Effector memory CD4-positive, alpha-beta T cell (primary cell): ENCODE results near the gene TMOD1.

Experiments used
- DNase-seq, 3 donors: peaks; one replicate each; pipeline ENCODE4 v3.0.0-alpha.2; 2020
- H3K27ac ChIP-seq: 2 replicates; pipeline ENCODE4 v1.7.0; 2013; ENCODE audit warnings: mild to moderate bottlenecking, low read length, moderate library complexity; ENCODE audit not compliant: insufficient read depth, poor library complexity, severe bottlenecking
- H3K27me3 ChIP-seq: replicated peaks from 2 replicates; pipeline ENCODE4 v1.7.0; 2013; ENCODE audit warnings: mild to moderate bottlenecking, low read length; ENCODE audit not compliant: insufficient read depth, control insufficient read depth, poor library complexity, severe bottlenecking
- H3K36me3 ChIP-seq: 2 replicates; pipeline ENCODE4 v1.7.0; 2013; ENCODE audit warnings: mild to moderate bottlenecking, low read length, moderate library complexity; ENCODE audit not compliant: control insufficient read depth, insufficient read depth
- H3K4me1 ChIP-seq: 2 replicates; pipeline ENCODE4 v1.7.0; 2013; ENCODE audit warnings: low read length, mild to moderate bottlenecking; ENCODE audit not compliant: control insufficient read depth, insufficient read depth, poor library complexity, severe bottlenecking
- H3K4me3 ChIP-seq: 2 replicates; pipeline ENCODE4 v1.7.0; 2013; ENCODE audit warnings: low read length, low read depth, mild to moderate bottlenecking; ENCODE audit not compliant: insufficient read depth, poor library complexity, severe bottlenecking
- H3K9me3 ChIP-seq: 2 replicates; pipeline ENCODE4 v1.7.0; 2013; ENCODE audit warnings: mild to moderate bottlenecking, low read length, moderate library complexity; ENCODE audit not compliant: control insufficient read depth

Gene TMOD1

DNA sequence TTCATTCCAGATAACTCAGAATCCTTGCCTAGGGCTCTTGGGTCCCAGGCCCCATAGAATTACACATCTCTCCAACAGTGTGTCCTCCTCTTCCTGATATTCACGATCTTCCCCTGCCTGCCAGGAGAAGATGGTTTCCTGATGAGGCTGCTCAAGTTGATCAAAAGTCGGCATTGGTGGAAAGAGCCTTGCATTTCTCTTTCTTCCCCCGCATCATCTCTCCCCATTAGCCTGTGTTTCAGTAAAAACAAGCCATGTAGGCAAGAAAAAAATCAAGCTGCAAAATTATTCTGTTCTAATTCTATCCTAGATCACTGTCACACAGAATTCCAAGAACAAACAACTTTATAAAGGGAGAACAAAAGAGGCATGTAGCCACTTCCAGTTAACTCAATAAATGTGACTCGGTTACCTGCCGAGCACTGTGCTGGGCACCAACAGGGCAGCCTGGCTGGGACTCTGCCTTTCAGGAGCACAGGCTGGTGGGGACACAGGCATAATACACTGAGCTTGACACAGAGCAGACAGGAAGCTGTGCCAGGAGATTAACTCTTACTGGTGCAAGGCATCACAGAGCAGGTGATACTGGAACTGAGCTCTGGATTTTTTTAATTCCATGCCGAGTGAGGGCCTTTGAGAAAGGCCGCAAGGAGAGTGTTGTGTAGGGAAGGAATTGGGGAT is 25.6 kb downstream of the TMOD1 start:
- H3K36me3 ChIP-seq, result no peaks in the 10 kb centered on the region

DNA sequence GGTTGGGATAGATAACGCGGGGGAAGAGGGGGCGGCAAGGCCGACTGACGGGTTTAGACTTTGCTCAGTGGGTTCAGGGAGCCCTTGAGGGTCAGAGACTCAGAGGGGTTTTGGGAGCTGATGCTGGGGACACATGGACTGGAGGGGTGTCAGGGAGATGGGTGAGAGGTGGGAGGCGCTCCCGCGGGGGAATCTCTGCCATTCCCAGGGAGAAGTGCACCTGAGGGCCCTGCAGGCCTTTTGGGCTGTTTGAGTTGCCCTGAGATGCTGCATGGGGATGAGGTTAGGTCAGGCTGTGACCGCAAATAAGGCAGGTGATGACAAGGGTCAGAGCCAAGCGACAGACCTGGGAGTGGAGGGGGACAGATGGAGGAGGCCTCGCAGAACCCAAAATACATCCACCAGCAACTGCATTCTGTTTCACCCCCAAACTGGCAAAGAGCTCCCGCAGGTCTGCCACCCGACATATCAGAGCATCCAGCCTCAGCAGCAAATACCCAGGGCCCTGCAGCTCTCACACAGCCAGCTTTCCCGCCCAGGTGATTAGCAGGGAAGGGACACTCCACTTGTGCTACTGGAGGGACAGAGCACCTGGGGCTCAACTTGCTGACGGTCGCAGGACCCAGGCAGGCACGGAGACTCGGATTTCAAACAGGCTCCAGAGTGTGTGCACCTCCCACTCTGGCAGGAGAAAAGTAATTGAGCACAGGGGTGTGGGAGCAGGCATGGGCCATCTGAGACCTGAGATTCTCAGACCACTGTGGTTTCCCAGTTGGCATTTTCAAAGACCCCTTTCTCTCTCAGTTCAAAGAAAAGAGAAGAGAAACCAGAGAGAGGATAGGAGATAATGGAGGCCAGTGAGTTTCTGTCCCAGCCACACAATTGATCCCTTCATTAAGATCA is 26.4 kb downstream of the TMOD1 start:
- Histone ChIP-seq H3K27ac (no peak overlapping the region), H3K27me3 (no peaks in the 10 kb centered on the region), H3K4me3 (no peak overlapping the region), H3K36me3 (no peaks in the 10 kb centered on the region), H3K4me1 (no peaks in the 10 kb centered on the region), H3K9me3 (no peaks in the 10 kb centered on the region)
- no peak for DNase-seq

More for the DNA sequence above, 25.6 kb downstream of the TMOD1 start:
- H3K9me3 ChIP-seq, result no peaks in the 10 kb centered on the region
- no peaks in the 10 kb centered on the region for H3K27me3 ChIP-seq
- no peaks in the 10 kb centered on the region for H3K4me1 ChIP-seq
- H3K27ac ChIP-seq, result no peak overlapping the region
- no peak overlapping the region for H3K4me3 ChIP-seq
- DNase-seq, result no peak

DNA sequence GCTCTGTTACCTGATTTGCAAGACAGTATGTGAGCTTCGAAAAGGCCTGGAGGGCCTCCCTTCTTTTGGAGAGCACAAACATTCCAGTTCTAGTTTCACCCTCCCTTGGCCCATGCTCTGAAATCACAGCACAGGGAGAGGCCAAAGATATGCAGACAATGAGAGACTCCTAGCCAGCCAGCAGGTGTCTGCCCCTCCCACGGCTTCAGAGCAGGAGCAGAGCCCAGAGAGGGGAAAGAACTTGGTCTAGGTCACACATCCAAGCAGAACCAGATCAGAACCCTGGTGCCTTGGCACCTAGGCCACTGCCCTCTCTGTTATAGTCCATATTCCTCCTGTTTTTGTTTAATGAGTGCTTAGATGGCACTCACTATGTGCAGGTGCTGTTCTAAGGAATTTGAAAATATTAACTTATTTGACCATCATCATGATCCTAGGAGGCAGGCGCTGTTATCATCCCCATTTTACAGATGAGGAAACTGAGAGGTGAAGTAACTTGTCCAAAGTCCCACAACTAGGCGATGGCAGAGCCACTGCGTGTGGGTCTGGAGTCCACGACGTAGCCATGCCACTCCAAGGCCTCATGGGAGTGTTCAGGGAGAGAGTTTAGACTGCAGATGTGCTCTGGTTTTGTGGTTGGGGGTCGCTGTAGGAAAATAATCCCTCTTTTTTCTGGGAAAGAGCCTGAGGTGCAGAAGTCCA is 27.2 kb downstream of the TMOD1 start:
- no peaks in the 10 kb centered on the region for H3K4me1 ChIP-seq
- no peaks in the 10 kb centered on the region for H3K27me3 ChIP-seq
- no peak for DNase-seq
- no peaks in the 10 kb centered on the region for H3K9me3 ChIP-seq
- no peak overlapping the region for H3K27ac ChIP-seq
- no peaks in the 10 kb centered on the region for H3K36me3 ChIP-seq
- H3K4me3 ChIP-seq, result no peak overlapping the region

DNA sequence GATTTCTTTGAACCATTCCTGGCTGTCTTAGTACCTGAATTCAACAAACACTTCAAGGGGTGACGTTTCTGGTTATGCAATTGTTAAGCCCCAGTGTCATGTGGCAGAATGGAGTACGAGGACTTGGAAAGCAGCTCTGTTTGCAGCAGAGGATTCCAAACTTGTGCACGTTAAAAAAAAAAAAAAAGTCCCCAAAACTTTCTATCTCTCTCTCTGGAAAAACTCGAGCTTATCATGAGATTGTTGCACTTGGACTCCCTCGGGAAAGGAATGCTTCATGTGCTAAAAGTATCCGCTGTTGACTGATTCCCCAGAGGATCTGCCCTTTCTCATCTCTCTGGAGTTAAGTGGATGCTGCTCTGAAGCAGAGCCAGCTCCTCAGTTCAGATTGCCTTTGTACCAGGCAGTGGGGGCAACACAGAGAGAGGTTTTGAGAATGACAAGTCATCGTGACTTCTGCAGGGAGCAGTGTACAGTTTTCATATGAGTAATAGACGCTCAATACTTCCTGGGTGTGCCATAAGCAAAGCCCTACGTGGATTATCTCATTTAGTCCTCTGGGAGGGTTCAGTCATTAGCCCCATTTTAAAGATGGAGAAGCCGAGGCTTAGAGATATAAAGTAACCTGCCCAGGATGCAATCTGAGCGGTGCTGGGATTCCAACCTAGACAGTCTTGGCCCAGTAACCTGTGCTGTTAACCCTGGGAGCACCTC is 28.1 kb downstream of the TMOD1 start:
- Histone ChIP-seq H3K27ac (no peak overlapping the region), H3K27me3 (no peaks in the 10 kb centered on the region), H3K36me3 (no peaks in the 10 kb centered on the region), H3K4me3 (no peak overlapping the region), H3K9me3 (no peaks in the 10 kb centered on the region), H3K4me1 (no peaks in the 10 kb centered on the region)
- no peak for DNase-seq

DNA sequence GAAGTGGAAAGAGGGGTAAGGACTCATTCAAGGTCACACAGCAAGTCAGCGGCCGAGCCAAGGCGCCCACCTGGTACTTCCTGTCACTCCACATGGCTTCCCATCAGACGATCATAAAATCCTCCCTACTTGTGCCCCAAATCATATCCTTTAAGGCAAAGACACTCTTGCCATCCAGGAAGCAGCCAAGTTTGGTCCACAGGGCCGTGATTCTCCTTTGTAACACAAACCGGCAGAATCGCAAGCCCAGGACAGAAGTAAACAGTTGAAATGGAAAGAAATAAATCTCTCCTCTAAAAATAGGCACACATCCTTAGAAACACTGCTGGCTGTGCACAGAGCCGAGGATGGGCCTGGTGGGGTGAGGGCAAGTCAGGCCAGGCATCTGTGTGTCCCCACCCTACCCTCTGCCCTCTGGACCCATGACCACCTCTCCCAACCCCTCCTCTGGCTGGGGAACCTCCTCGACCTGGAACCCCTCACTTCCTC is 30.5 kb downstream of the TMOD1 start:
- no peaks in the 10 kb centered on the region for H3K27me3 ChIP-seq
- H3K36me3 ChIP-seq, result no peaks in the 10 kb centered on the region
- H3K27ac ChIP-seq, result no peak overlapping the region
- no peak for DNase-seq
- H3K4me3 ChIP-seq, result no peak overlapping the region
- no peaks in the 10 kb centered on the region for H3K4me1 ChIP-seq
- H3K9me3 ChIP-seq, result no peaks in the 10 kb centered on the region

DNA sequence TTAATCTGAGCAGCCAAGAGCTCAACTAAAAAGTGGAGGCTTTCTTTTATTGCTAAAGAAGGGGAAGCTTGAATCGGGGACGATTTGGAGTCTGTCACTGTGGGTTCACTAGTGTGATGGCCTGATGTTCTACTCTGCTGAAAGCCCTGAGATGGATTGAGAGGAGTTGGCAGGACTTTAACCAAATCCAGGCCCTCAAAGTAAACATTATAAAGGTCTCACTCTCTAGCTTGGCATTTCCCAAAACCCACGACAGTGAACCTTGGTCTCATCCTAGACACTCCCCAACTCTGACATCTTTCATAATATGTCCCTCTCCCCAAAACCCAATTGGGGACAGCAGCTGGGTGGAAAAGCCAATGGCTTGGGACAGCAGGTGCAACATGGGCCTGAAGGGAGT is 32.7 kb downstream of the TMOD1 start:
- Histone ChIP-seq H3K27ac (no peak overlapping the region), H3K27me3 (no peaks in the 10 kb centered on the region), H3K4me1 (no peaks in the 10 kb centered on the region), H3K36me3 (no peaks in the 10 kb centered on the region), H3K4me3 (no peak overlapping the region), H3K9me3 (no peaks in the 10 kb centered on the region)
- no peak for DNase-seq

DNA sequence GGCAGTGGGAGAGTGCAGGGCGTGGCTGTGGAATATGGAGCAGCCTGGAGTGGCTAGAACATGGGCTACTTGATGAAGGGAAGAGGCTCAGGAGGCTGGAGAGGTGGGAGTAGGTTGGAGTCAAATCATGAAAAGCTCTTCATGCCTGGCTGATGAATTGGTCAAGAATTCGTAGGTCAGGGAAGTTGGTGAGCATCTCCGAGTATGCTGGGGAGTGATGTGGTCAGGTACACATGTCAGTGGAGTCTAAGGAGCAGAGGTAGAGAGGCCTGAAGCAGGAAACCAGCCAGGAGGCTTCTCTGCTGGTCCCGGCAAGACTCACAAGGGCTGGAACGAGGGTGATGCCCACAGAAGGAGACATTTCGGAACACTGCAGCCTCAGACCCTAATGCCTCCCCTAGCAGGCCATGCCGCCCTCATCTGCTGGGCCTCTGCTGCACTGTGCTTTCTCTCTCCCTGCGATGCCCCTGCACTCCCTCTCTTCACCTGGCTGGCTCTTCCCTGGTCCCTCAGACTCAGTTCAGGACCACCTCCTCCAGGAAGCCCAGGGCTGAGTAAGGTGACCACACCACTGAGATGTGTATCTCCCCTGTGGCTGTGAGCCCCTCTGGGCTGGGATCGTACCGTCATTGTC is 33.6 kb downstream of the TMOD1 start:
- no peak for DNase-seq
- Histone ChIP-seq H3K4me3 (no peak overlapping the region), H3K36me3 (no peaks in the 10 kb centered on the region), H3K4me1 (no peaks in the 10 kb centered on the region), H3K9me3 (no peaks in the 10 kb centered on the region), H3K27ac (no peak overlapping the region), H3K27me3 (no peaks in the 10 kb centered on the region)

DNA sequence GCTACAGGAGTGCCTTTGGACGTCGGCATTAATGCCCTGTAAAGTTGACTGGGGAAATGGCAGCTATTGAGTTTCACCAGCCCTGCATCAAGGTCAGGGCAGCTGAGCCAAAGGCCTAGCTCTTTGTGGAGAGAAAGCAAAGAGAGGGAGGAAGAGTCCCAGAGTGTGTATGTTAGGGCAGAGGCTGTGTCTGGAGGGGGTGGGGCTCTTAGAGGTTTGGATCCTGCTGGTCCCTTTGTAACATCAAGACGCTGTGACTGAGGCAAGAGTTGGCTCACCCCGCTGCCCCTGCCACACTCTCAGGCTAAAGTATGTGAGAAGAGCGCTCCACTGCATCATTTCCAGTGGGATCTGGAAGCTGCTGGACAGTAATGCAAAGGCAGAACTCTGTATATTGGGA is 34.3 kb downstream of the TMOD1 start:
- no peak overlapping the region for H3K4me3 ChIP-seq
- H3K27ac ChIP-seq, result no peak overlapping the region
- no peaks in the 10 kb centered on the region for H3K9me3 ChIP-seq
- no peaks in the 10 kb centered on the region for H3K27me3 ChIP-seq
- no peaks in the 10 kb centered on the region for H3K36me3 ChIP-seq
- DNase-seq, result no peak
- no peaks in the 10 kb centered on the region for H3K4me1 ChIP-seq

DNA sequence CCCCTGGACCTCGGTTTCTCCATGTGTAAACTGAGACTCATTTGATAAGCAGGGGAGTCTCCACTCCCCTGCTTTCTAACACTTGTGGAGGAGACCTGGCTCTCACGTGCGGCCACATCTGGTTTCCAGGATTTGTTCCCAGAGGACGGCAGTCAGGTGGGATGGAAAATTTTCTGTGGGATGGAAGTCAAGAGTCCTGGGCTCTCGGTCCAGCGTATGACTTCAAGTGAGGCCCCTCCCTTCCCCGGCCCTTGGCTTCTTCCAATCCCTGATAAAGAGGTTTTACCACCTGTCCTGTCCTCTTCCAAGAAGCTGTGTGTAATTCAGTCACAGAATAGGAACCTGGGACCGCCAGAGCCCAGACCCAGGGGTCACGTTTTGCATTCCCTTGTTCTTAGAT is 35.0 kb downstream of the TMOD1 start:
- H3K4me3 ChIP-seq, result no peak overlapping the region
- DNase-seq, result no peak
- no peaks in the 10 kb centered on the region for H3K4me1 ChIP-seq
- no peak overlapping the region for H3K27ac ChIP-seq
- no peaks in the 10 kb centered on the region for H3K36me3 ChIP-seq
- H3K27me3 ChIP-seq, result no peaks in the 10 kb centered on the region
- no peaks in the 10 kb centered on the region for H3K9me3 ChIP-seq
